Smooth muscle cell (in vitro differentiated cells): ENCODE data around the gene PSMF1. TPM values are rescaled to one million over a fixed set of nuclear protein-coding genes. Genes with fewer than 3 reads are reported as not detected.

ENCODE experiments used
- DNase-seq: peaks from one replicate; lab custom pipeline; 2025; ENCODE audit not compliant: unreplicated experiment; lab: John Stamatoyannopoulos, UW
- H2AFZ ChIP-seq: fragments of 200-600 bp; sonication (generic); 2 replicates; pipeline ENCODE4 v1.6.0; 2016; ENCODE audit warnings: antibody characterized with exemption, low read depth, mild to moderate bottlenecking
- H3F3A ChIP-seq: fragments of 200-600 bp; sonication (generic); 2 replicates; pipeline ENCODE4 v1.6.0; 2017; ENCODE audit warnings: antibody characterized with exemption, low read depth
- H3K27ac ChIP-seq: fragments of 200-600 bp; sonication (generic); 2 replicates; pipeline ENCODE4 v1.5.1; 2016; ENCODE audit warnings: low read depth, mild to moderate bottlenecking
- H3K27me3 ChIP-seq: fragments of 200-600 bp; sonication (generic); 2 replicates; pipeline ENCODE4 v1.6.1; 2016; ENCODE audit warnings: low read depth, mild to moderate bottlenecking
- H3K36me3 ChIP-seq: fragments of 200-600 bp; sonication (generic); 2 replicates; pipeline ENCODE4 v1.5.1; 2016; ENCODE audit warnings: low read depth
- H3K4me1 ChIP-seq: fragments of 200-600 bp; sonication (generic); 2 replicates; pipeline ENCODE4 v1.5.1; 2016; ENCODE audit warnings: low read depth
- H3K4me2 ChIP-seq: fragments of 200-600 bp; sonication (generic); 2 replicates; pipeline ENCODE4 v1.6.0; 2016; ENCODE audit warnings: mild to moderate bottlenecking
- H3K4me3 ChIP-seq: fragments of 200-600 bp; sonication (generic); 2 replicates; pipeline ENCODE4 v1.5.1; 2016; ENCODE audit warnings: mild to moderate bottlenecking
- H3K79me2 ChIP-seq: fragments of 200-600 bp; sonication (generic); 2 replicates; pipeline ENCODE4 v1.6.0; 2016; ENCODE audit warnings: low read depth, mild to moderate bottlenecking
- H3K9ac ChIP-seq: fragments of 200-600 bp; sonication (generic); 2 replicates; pipeline ENCODE4 v1.6.0; 2016; ENCODE audit warnings: low read depth
- H3K9me3 ChIP-seq: fragments of 200-600 bp; sonication (generic); replicated peaks from 2 replicates; pipeline ENCODE4 v1.5.1; 2016; ENCODE audit warnings: low read depth
- H4K20me1 ChIP-seq: fragments of 200-600 bp; sonication (generic); 2 replicates; pipeline ENCODE4 v1.6.0; 2016; ENCODE audit warnings: low read depth
- CTCF ChIP-seq: fragments of 200-600 bp; sonication (generic); IDR thresholded peaks from 2 replicates; pipeline ENCODE4 v1.5.1; 2017; ENCODE audit warnings: borderline replicate concordance, mild to moderate bottlenecking, antibody characterized with exemption; ENCODE audit not compliant: insufficient read depth, poor library complexity, severe bottlenecking
- WGBS: methylation state at CpG from one replicate; pipeline ENCODE4 v1.1.7; 2016; ENCODE audit warnings: low lambda C conversion rate; 5-methylcytosine and 5-hydroxymethylcytosine counted together
- polyA plus RNA-seq: library from polyadenylated mRNA; unstranded; fragments of >200 nt; fragmentation: Nextera tagmentation; extraction: Ambion mirVana; gene quantifications from 2 replicates; pipeline ENCODE4 v1.2.1, GENCODE V29; 2016
- total RNA-seq: library from RNA; depleted of rRNA; stranded (reverse); fragments of >200 nt; gene quantifications from 2 replicates; pipeline ENCODE4 v1.2.3, GENCODE V29; 2014

The PSMF1 gene
- total and polyA plus RNA-seq, 2 experiments from 2014 or later, result 120 to 246 TPM

- no peak for DNase-seq
- no peak for TF ChIP-seq CTCF
- H3K9me3 ChIP-seq, result no peaks in the 10 kb centered on the region
- H3F3A ChIP-seq, result no peaks in the 10 kb centered on the region
- no peaks in the 10 kb centered on the region for H3K4me1 ChIP-seq
- H4K20me1 ChIP-seq, result peaks cover 18% of the 10 kb centered on the region
- H3K9ac ChIP-seq, result no peak overlapping the region
- no peaks in the 10 kb centered on the region for H3K27me3 ChIP-seq
- WGBS, result 98% methylated on average over 10 of the region's 10 CpGs
- no peak overlapping the region for H2AFZ ChIP-seq
- H3K4me3 ChIP-seq, result no peak overlapping the region
- H3K27ac ChIP-seq, result no peak overlapping the region
- no peaks in the 10 kb centered on the region for H3K79me2 ChIP-seq
- no peak overlapping the region for H3K4me2 ChIP-seq
- peaks cover 19% of the 10 kb centered on the region for H3K36me3 ChIP-seq
Observed at GRCh38 chr20:1160496-1160895, 42.1 kb downstream of the PSMF1 start.

- Histone ChIP-seq H3K4me1 (no peaks in the 10 kb centered on the region), H3K79me2 (no peaks in the 10 kb centered on the region), H2AFZ (no peak overlapping the region), H3K9ac (no peak overlapping the region), H3K9me3 (no peaks in the 10 kb centered on the region), H4K20me1 (peaks cover 18% of the 10 kb centered on the region), H3K27me3 (no peaks in the 10 kb centered on the region), H3K4me3 (no peak overlapping the region), H3K36me3 (peaks cover 14% of the 10 kb centered on the region), H3F3A (no peaks in the 10 kb centered on the region), H3K4me2 (no peak overlapping the region), H3K27ac (no peak overlapping the region)
- 98% methylated on average over 12 of the region's 12 CpGs for WGBS
- DNase-seq, result no peak
- TF ChIP-seq CTCF, result no peak
Observed at GRCh38 chr20:1160991-1161390, 42.6 kb downstream of the PSMF1 start.

- H3K9ac ChIP-seq, result no peak overlapping the region
- DNase-seq, result no peak
Observed at GRCh38 chr20:1163105-1163504, 44.7 kb downstream of the PSMF1 start.

More at GRCh38 chr20:1163105-1163504, 44.7 kb downstream of the PSMF1 start:
- H3K27ac ChIP-seq, result no peak overlapping the region
- H3K27me3 ChIP-seq, result no peaks in the 10 kb centered on the region
- 95% methylated on average over 6 of the region's 6 CpGs for WGBS
- no peak for TF ChIP-seq CTCF
- H3F3A ChIP-seq, result no peaks in the 10 kb centered on the region
- H3K4me1 ChIP-seq, result no peaks in the 10 kb centered on the region
- no peaks in the 10 kb centered on the region for H3K79me2 ChIP-seq
- H3K9me3 ChIP-seq, result no peaks in the 10 kb centered on the region
- H3K4me2 ChIP-seq, result no peak overlapping the region
- H3K4me3 ChIP-seq, result no peak overlapping the region
- peaks cover 18% of the 10 kb centered on the region for H4K20me1 ChIP-seq
- no peak overlapping the region for H2AFZ ChIP-seq
- peaks cover 17% of the 10 kb centered on the region for H3K36me3 ChIP-seq
